GM18868 (cell line): ENCODE data around the gene LONRF2.
A peak's percentile ranks its signal among the peaks of the same experiment; 100 is the strongest.

ENCODE experiments used
- ATAC-seq: cut with Tn5 transposase; IDR thresholded peaks from one replicate; pipeline ENCODE4 v1.9.1; 2021; ENCODE audit warnings: mild to moderate bottlenecking, moderate library complexity; ENCODE audit not compliant: unreplicated experiment

The LONRF2 gene

GRCh38 chr2:100301881-100302584, 20.3 kb downstream of the LONRF2 start:
- no peak for ATAC-seq

GRCh38 chr2:100299548-100299947, 22.8 kb downstream of the LONRF2 start:
- ATAC-seq = no peak

GRCh38 chr2:100297511-100297910, 24.8 kb downstream of the LONRF2 start:
- no peak for ATAC-seq

GRCh38 chr2:100294162-100294497, 28.2 kb downstream of the LONRF2 start:
- no peak for ATAC-seq

GRCh38 chr2:100293341-100294161, 28.8 kb downstream of the LONRF2 start:
- no peak for ATAC-seq

GRCh38 chr2:100292022-100292580, 30.2 kb downstream of the LONRF2 start:
- peak; percentile 57 for ATAC-seq

GRCh38 chr2:100291152-100291970, 30.9 kb downstream of the LONRF2 start:
- peak; percentile 82 for ATAC-seq

GRCh38 chr2:100290718-100291151, 31.6 kb downstream of the LONRF2 start:
- ATAC-seq = no peak

GRCh38 chr2:100289020-100289419, 33.3 kb downstream of the LONRF2 start:
- no peak for ATAC-seq

GRCh38 chr2:100286318-100286717, 36.0 kb downstream of the LONRF2 start:
- no peak for ATAC-seq

- ATAC-seq = no peak
Measured at GRCh38 chr2:100285691-100286090, 36.6 kb downstream of the LONRF2 start.

- no peak for ATAC-seq
Measured at GRCh38 chr2:100285011-100285410, 37.3 kb downstream of the LONRF2 start.

GRCh38 chr2:100283724-100284501, 38.4 kb downstream of the LONRF2 start:
- no peak for ATAC-seq

GRCh38 chr2:100281521-100282438, 40.5 kb downstream of the LONRF2 start:
- ATAC-seq = no peak

GRCh38 chr2:100279586-100280534, 42.4 kb downstream of the LONRF2 start:
- ATAC-seq = no peak

- no peak for ATAC-seq
Measured at GRCh38 chr2:100278986-100279385, 43.3 kb downstream of the LONRF2 start.

- no peak for ATAC-seq
Measured at GRCh38 chr2:100278501-100278900, 43.8 kb downstream of the LONRF2 start.

- no peak for ATAC-seq
Measured at GRCh38 chr2:100277540-100278207, 44.6 kb downstream of the LONRF2 start.
